ENCODE data around the gene CDH3. TPM values are rescaled to one million over a fixed set of nuclear protein-coding genes. Genes with fewer than 3 reads are reported as not detected.

The CDH3 gene
- total RNA-seq, result 10 to 100 TPM in 1 of 4 donors, 1 to 10 TPM in 3; 1.2 to 15.9 (median 2.5) TPM

DNA sequence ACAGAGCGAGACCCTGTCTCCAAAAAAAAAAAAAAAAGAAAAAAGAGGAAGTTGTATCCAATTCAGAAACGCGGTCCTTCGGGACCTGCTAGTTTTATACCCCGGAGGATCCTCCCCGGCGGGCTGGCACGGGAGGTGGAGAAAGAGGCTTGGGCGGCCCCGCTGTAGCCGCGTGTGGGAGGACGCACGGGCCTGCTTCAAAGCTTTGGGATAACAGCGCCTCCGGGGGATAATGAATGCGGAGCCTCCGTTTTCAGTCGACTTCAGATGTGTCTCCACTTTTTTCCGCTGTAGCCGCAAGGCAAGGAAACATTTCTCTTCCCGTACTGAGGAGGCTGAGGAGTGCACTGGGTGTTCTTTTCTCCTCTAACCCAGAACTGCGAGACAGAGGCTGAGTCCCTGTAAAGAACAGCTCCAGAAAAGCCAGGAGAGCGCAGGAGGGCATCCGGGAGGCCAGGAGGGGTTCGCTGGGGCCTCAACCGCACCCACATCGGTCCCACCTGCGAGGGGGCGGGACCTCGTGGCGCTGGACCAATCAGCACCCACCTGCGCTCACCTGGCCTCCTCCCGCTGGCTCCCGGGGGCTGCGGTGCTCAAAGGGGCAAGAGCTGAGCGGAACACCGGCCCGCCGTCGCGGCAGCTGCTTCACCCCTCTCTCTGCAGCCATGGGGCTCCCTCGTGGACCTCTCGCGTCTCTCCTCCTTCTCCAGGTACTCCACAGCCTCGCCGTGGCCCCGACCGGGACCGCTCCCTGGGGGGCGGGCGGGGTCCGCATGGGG, at the start of gene CDH3:
Gene CDH3, plus strand, starts transcription at position 596 of the 779 bp plus-strand sequence. Its CDS starts 70 bp downstream, at position 666.
- no peak within 1 kb of the TSS for H3K27ac ChIP-seq

DNA sequence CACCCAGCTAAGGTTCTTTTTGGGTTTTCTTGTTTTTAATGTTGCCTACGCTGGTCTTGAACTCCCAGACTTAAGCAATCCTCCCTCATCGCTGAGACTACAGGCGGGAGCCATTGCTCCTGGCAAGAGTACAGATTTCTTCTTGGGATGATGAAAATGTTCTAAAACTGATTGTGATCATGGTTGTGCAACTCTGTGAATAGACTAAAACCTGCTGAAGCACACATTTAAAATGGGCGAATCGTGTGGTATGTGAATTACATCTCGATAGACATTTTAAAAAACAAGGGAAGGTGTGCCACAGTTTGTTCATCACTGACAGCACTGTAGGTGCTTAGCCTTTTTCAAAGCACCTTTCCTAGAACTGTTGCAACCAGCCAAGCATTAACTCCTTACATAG, 48.8 kb upstream of the CDH3 start:
- H3K36me3 ChIP-seq, result peaks cover 0 to 51% (median 0%) of the 10 kb centered on the region in 3 donors
- H3K4me1 ChIP-seq, result no peaks in the 10 kb centered on the region
- no peak overlapping the region for H3K4me3 ChIP-seq
- 86 to 94% methylated on average over 6 of the region's 6 CpGs for WGBS, 2 donors
- TF ChIP-seq POLR2A (IDR thresholded peaks at IDR 0.05), result no peak
- TF ChIP-seq, protein P1, sequence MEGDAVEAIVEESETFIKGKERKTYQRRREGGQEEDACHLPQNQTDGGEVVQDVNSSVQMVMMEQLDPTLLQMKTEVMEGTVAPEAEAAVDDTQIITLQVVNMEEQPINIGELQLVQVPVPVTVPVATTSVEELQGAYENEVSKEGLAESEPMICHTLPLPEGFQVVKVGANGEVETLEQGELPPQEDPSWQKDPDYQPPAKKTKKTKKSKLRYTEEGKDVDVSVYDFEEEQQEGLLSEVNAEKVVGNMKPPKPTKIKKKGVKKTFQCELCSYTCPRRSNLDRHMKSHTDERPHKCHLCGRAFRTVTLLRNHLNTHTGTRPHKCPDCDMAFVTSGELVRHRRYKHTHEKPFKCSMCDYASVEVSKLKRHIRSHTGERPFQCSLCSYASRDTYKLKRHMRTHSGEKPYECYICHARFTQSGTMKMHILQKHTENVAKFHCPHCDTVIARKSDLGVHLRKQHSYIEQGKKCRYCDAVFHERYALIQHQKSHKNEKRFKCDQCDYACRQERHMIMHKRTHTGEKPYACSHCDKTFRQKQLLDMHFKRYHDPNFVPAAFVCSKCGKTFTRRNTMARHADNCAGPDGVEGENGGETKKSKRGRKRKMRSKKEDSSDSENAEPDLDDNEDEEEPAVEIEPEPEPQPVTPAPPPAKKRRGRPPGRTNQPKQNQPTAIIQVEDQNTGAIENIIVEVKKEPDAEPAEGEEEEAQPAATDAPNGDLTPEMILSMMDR (IDR thresholded peaks at IDR 0.05), result no peak
- no peak for TF ChIP-seq EP300 (IDR thresholded peaks at IDR 0.05)
- H3K27me3 ChIP-seq, result no peaks in the 10 kb centered on the region
- no peak for DNase-seq (ENCODE audit: low spot score in 2 of 2)
- peaks cover 0 to 15% (median 0%) of the 10 kb centered on the region in 4 donors for H3K9me3 ChIP-seq
- no peak overlapping the region for H3K27ac ChIP-seq

More for the DNA sequence above, at the start of gene CDH3:
- H3K4me3 ChIP-seq, result peak within 1 kb of the TSS; percentile 7 to 40 (median 18)
- 0 to 1% methylated on average over 28 to 47 of the region's 53 CpGs for WGBS, 2 donors
- no peak for DNase-seq (ENCODE audit: low spot score in 2 of 2)
- no peaks in the 10 kb centered on the region for H3K9me3 ChIP-seq
- no peaks in the 10 kb centered on the region for H3K36me3 ChIP-seq
- peaks cover 0 to 77% of the 10 kb centered on the region in 2 donors for H3K27me3 ChIP-seq
- H3K4me1 ChIP-seq, result peaks cover 0 to 37% (median 10%) of the 10 kb centered on the region in 4 donors
- TF ChIP-seq, protein P1 (IDR thresholded peaks at IDR 0.05), result no peak
- no peak for TF ChIP-seq EP300 (IDR thresholded peaks at IDR 0.05)
- TF ChIP-seq POLR2A (IDR thresholded peaks at IDR 0.05), result no peak

DNA sequence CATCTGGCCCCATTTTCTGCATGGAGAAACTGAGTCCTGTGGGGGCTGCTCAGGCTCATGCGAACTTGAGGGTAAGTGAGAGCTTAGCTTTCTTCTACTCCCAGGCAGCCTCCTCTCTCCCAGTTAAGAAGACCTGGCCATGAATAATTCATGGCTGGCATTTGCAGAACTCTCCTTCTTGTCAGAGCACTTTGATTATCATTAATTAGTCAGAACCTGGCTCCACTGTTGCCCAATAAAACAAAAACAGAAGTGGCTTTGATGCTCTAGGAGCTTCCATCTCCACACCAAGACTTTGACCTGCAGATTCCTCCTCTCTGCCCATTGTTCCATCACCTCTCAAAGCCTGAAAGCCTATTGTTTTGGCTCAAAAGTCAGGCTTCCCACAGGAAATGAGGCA, 45.5 kb upstream of the CDH3 start:
- Histone ChIP-seq H3K27ac (no peak overlapping the region), H3K4me1 (no peaks in the 10 kb centered on the region), H3K36me3 (peaks cover 0 to 22% (median 0%) of the 10 kb centered on the region in 3 donors), H3K4me3 (no peak overlapping the region), H3K9me3 (peaks cover 0 to 17% (median 0%) of the 10 kb centered on the region in 4 donors), H3K27me3 (no peaks in the 10 kb centered on the region)
- TF ChIP-seq POLR2A (IDR thresholded peaks at IDR 0.05), result no peak
- DNase-seq (ENCODE audit: low spot score in 2 of 2), result no peak
- 88 to 92% methylated on average over 1 of the region's 1 CpG for WGBS, 2 donors

DNA sequence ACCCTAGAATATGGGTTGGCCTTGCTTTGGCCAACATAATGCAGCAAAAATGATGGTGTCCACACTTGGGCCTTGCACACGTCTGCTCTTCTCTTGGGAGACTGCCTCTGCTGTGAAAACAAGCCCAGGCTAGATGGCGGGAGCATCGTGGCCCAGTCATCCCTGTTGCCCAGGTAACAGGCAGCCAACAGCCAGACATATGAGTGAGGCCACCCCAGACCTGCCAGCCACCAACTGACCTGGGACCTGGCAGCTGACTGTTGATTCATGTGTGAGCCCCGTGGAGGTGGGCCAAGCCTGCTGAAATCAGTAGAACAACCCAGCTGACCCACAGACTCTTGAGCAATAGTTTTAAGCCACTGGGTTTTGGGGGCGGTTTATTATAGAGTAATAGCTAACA, 39.4 kb upstream of the CDH3 start:
- H3K27ac ChIP-seq, result no peak overlapping the region
- WGBS, 2 donors, result 69 to 90% methylated on average over 5 of the region's 5 CpGs
- H3K36me3 ChIP-seq, result peaks cover 0 to 11% (median 0%) of the 10 kb centered on the region in 3 donors
- peaks cover 0 to 22% (median 0%) of the 10 kb centered on the region in 4 donors for H3K9me3 ChIP-seq
- H3K4me3 ChIP-seq, result no peak overlapping the region
- TF ChIP-seq, protein P1 (IDR thresholded peaks at IDR 0.05), result no peak
- TF ChIP-seq EP300 (IDR thresholded peaks at IDR 0.05), result no peak
- no peak for TF ChIP-seq POLR2A (IDR thresholded peaks at IDR 0.05)
- DNase-seq (ENCODE audit: low spot score in 2 of 2), result no peak
- no peaks in the 10 kb centered on the region for H3K27me3 ChIP-seq
- no peaks in the 10 kb centered on the region for H3K4me1 ChIP-seq

DNA sequence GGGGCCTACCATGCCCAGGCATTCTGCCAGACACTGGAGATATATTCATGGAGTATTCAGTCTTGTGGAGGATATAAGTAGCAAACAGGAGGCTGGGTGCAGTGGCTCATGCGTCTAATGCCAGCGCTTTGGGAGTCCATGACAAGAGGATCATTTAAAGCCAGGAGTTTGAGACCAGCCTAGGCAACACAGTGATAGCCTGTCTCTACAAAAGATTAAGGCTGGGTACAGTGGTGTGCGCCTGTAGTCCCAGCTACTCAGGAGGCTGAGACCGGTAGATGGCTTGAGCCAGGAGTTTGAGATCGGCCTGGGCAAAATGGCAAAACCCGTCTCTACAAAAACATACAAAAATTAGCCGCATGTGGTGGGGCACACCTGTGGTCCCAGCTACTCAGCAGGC, 37.7 kb upstream of the CDH3 start:
- H3K4me3 ChIP-seq, result no peak overlapping the region
- no peak for TF ChIP-seq POLR2A (IDR thresholded peaks at IDR 0.05)
- H3K27me3 ChIP-seq, result no peaks in the 10 kb centered on the region
- no peak overlapping the region for H3K27ac ChIP-seq
- H3K36me3 ChIP-seq, result peaks cover 0 to 13% (median 0%) of the 10 kb centered on the region in 3 donors
- DNase-seq (ENCODE audit: low spot score in 2 of 2), result no peak
- peaks cover 0 to 24% (median 0%) of the 10 kb centered on the region in 4 donors for H3K9me3 ChIP-seq
- no peaks in the 10 kb centered on the region for H3K4me1 ChIP-seq
- WGBS, 2 donors, result 89 to 98% methylated on average over 7 of the region's 7 CpGs

DNA sequence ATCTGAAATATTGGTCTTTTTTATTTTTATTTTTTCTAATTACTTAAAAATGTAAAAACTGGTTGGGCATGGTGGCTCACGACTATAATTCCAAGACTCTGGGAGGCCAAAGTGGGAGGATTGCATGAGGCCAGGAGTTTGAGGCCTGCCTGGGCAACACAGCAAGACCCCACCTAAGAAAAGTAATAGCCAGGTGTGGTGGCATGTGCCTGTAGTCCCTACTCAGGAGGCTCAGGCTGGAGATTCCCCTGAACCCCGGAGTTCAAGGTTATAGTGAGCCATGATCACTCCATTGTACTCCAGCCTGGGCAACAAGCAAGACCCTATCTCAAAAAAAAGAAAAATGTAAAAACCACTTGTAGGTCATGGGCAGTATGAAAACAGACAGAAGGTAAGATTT, 36.8 kb upstream of the CDH3 start:
- no peak overlapping the region for H3K27ac ChIP-seq
- no peak for DNase-seq (ENCODE audit: low spot score in 2 of 2)
- TF ChIP-seq EP300 (IDR thresholded peaks at IDR 0.05) (no peak), POLR2A (IDR thresholded peaks at IDR 0.05) (no peak)
- TF ChIP-seq, protein P1 (IDR thresholded peaks at IDR 0.05), result no peak
- H3K27me3 ChIP-seq, result no peaks in the 10 kb centered on the region
- H3K9me3 ChIP-seq, result peaks cover 0 to 29% (median 0%) of the 10 kb centered on the region in 4 donors
- peaks cover 0 to 19% (median 0%) of the 10 kb centered on the region in 3 donors for H3K36me3 ChIP-seq
- H3K4me3 ChIP-seq, result no peak overlapping the region
- no peaks in the 10 kb centered on the region for H3K4me1 ChIP-seq
- WGBS, 2 donors, result 91 to 92% methylated on average over 2 of the region's 2 CpGs

Measured in tibial nerve (tissue), 4 donors.